GM23248 (cell line): ENCODE measurements around the gene KY.

Experiments used
- EZH2 ChIP-seq: fragments of 200-600 bp; sonication (generic); IDR thresholded peaks from 2 replicates; pipeline ENCODE4 v1.6.1; 2018; ENCODE audit warnings: antibody characterized with exemption, mild to moderate bottlenecking; ENCODE audit not compliant: insufficient read depth, poor library complexity, severe bottlenecking
- EZH2phosphoT487 ChIP-seq: fragments of 200-600 bp; sonication (generic); IDR thresholded peaks from 2 replicates; pipeline ENCODE4 v1.6.1; 2018; ENCODE audit warnings: antibody characterized with exemption, moderate library complexity, mild to moderate bottlenecking, low read depth; ENCODE audit not compliant: insufficient read depth

GRCh38 chr3:134652886-134653630 is 2.2 kb upstream of the KY start:
- no peak for TF ChIP-seq EZH2
- TF ChIP-seq EZH2phosphoT487: no peak
